EL (cell line): Measurements from ENCODE around the gene MN1.

ENCODE experiments used
- DNase-seq: peaks from one replicate; pipeline ENCODE4 v3.0.0-alpha.2; 2016

Gene MN1

DNA sequence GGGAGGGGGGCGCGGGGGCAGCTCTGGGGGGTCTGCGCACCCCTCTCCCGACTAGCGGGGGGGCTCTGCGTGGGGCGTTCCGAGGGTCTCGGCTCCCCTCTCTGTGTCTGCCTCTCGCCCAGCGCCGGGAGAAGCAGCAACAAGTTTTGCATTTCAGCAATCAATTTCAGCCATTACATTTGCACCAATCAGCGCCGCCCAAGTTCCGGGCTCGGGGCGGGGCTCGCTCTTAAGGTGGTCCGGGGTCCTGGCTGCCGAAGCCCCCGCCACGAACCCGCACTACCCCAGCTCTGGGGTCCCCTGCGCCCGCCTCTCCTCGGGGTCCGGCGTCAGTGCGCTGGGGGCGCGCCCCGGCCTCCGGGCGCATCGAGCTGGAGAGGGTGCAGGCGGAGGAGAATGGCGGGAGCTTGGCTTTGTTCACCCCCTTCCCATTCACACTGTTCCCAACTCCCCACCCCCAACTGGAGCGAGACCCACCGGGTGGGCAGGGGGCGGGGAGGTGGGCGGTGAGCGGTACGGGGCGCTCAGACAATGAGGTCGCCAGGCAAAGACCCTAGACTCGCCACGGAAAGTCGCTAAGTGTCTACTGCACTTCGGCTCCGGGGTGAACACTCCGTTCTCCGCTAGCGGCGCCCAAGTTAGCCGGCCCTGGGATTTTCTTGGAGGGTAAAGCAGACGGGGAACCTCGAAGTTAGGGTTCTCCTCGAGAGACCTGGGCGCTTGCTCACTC lies at the start of gene MN1:
TSS of gene MN1 (minus strand) at position 141 of the 730 bp plus-strand sequence. CDS start 1,213 bp downstream, outside the sequence.
- peak; percentile 44 for DNase-seq

- no peak for DNase-seq
Measured at GRCh38 chr22:27850000-27850521, 48.5 kb upstream of the MN1 start.

GRCh38 chr22:27848005-27848404 lies 46.4 kb upstream of the MN1 start:
- DNase-seq, result no peak

GRCh38 chr22:27846910-27847309 lies 45.4 kb upstream of the MN1 start:
- no peak for DNase-seq

- no peak for DNase-seq
Measured at GRCh38 chr22:27846248-27846757, 44.7 kb upstream of the MN1 start.

DNA sequence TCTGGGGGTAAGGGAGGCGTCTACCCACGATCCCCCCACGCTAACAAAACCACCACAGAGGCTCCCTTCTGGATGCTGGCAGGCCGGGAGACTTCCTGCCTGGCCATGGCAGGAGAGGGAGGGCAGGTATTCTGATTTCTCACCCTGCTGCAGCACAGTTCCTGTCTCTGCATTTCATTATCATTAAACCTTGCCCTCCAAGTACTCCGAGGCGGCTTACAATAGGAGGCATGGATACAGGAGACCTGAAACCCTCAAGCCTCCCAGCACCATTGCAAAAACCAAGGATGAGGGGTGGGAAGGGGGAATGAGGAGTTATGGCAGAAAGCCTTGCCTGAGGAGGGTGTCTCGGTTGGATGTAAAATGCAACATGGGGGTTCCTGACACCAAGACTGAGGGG lies 44.1 kb upstream of the MN1 start:
- no peak for DNase-seq

DNA sequence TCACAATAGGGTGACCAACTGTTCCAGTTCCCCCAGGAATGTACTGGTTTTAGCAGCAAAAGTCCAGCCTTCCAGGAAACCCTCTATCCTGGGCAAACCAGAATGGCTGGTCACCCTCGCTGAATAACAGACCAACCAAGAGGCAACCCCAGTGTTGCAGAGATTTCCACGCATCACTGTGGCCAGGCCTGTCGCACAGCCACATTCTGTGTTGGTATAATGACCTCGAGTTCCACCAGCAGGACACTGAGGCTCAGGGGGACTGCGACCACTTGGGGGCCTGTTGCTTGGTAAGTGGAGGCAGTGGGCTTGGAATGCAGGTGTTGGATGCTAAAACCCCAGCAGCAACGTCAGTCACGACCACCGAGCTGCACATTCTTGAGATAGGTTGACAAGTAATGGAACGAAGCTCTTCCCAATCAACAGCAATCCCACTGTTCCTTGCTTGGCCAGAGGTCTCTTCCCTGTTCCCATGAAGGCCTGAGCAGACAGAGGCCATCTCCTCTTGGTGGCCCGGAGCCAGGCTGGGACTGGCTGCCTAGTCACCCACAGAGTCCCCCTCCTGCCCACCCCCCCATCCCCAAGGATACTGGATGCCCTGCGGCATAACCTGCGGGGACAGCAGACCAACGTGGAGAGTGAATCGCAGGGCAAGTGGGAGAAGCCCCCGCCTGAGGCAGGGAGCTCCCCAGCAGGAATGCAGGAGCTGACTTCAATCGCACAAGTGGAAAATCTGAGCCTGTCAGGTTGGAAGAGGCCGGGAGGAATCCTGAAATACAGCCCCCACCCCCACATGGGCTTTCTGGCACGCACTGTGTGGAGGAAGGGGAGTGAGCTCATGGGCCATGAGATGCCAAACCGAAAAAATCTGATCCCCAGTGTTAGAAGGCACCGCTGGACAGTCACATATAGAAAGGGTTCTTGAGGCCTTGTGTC lies 43.4 kb upstream of the MN1 start:
- DNase-seq, result no peak

GRCh38 chr22:27844256-27844655 lies 42.7 kb upstream of the MN1 start:
- DNase-seq, result no peak

DNA sequence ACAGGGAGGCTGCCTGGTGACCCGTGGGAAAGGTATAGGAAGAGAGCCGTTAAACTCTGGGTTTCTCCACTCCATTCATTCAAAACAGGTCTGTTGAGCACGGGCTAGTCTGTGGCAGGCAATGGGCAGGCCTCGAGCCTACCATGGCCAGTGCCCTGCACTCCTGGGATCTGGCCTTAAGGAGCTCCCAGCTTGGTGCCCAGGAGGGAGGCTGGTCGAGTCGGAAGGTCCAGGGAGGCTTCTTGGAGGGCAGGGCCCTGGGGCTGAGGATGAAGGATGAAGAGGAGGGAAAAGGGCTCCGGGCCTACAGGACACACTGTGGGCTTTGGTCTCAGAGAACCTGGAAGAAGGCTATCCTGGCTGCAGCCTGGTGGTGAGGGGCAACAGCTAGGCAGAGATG lies 41.9 kb upstream of the MN1 start:
- DNase-seq, result no peak

- no peak for DNase-seq
Measured at GRCh38 chr22:27842669-27843431, 41.3 kb upstream of the MN1 start.

GRCh38 chr22:27842201-27842600 lies 40.6 kb upstream of the MN1 start:
- no peak for DNase-seq

DNA sequence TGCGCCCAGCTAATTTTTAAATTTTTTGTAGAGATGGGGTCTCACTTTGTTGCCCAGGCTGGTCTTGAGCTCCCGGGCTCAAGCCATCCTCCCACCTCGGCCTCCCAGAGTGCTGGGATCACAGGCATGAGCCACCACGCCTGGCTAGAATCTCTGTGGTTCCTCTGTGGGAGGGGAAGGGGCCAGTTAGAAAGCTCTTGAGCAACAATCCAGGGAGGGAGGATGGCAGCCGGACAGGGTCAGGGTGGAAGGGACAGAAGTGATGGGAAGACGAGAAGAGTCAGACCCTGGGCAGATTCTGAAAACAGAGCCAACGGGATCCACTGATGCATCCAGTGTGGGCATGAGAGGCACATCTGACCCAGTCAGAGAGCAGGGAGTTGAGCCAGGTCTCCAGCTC lies 38.9 kb upstream of the MN1 start:
- no peak for DNase-seq

DNA sequence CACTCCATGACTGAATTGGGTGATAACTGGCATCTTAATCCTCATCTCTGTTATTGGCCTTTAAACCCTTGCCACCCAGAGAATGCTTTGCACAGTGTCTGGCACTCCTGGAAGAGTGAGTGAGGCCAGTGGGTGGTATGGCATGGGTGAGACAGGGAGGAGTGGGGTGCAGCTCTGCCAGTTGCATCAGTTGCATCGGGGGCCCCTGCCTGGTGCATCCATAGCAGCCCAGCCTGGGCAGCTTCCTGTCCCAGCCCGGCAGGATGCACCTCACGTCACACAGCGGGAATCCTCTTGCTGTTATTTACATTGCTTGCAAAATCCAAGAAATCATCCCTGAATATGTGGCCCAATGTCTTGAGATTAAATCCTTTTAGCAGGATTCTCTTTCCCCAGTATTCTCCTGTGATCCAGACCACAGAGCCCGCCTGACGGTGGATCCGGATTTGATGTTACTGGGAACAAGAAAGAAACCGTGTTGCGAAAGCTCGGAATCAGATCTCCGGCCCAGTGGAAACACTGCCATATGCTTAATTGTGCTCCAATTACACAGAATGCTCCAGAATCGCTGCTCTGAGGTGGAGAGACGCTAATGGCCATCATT lies 37.6 kb upstream of the MN1 start:
- no peak for DNase-seq

GRCh38 chr22:27836181-27836580 lies 34.6 kb upstream of the MN1 start:
- DNase-seq, result no peak

GRCh38 chr22:27835446-27835845 lies 33.9 kb upstream of the MN1 start:
- peak; percentile 31 for DNase-seq

- DNase-seq, result no peak
Measured at GRCh38 chr22:27834364-27835185, 33.0 kb upstream of the MN1 start.

DNA sequence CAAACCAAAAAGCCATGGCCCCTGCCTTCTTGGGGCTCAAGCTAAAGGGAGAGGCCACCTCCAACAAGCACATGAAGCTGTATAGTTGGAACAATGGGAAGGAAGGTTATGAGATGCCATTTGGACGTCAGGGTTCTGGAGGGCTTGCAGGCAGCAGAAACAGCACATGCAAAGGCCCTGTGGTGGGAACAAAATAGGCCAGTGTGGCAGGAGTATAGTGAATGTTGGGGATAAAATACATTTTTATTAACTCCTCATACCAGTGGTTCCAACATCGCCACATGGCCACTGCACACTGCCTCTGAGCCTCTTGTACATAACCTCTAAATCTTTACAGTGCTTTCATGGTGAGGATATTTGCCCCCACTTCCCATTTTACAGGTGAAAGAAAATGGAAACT lies 32.2 kb upstream of the MN1 start:
- DNase-seq, result no peak

DNA sequence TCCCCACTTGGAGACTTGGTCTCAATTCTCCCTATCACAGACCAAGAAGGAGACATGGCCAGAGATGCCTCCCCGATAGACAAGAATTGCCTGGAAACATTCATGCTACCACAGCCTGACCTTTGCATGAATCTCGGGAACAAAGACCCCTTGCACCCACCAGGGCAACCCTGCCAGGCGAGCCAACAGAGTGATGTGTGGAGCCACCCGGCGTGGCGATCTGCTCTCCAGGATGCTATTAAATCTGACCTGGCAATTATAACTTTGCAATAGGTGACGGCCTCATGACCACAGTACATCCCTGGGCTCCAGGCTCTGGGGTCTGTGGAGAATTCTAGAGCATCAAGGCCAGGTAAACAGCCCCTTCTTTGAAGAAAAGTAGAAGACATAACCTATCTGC lies 31.1 kb upstream of the MN1 start:
- no peak for DNase-seq

DNA sequence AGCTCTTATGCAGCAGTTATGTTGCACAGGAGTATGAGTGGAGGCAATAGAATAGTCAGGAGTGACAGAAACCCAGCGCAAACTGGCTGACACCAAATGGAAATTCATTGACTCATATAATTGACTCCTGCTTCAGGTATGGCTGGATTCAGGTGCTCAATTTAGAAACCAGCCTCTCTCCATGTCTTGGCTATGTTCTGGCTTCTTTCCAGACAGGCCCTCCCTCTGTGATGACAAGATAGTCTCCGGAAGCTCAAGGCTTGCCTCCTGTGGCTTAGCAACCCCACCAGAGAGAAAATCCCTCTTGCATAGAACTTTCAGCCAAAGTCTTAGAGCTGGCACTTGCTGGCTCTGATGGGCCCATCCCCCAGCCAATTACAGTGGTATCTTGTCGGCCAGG lies 28.1 kb upstream of the MN1 start:
- DNase-seq, result no peak

GRCh38 chr22:27827604-27828587 lies 26.3 kb upstream of the MN1 start:
- no peak for DNase-seq
